ENCODE measurements around the gene SNX25.

DNA sequence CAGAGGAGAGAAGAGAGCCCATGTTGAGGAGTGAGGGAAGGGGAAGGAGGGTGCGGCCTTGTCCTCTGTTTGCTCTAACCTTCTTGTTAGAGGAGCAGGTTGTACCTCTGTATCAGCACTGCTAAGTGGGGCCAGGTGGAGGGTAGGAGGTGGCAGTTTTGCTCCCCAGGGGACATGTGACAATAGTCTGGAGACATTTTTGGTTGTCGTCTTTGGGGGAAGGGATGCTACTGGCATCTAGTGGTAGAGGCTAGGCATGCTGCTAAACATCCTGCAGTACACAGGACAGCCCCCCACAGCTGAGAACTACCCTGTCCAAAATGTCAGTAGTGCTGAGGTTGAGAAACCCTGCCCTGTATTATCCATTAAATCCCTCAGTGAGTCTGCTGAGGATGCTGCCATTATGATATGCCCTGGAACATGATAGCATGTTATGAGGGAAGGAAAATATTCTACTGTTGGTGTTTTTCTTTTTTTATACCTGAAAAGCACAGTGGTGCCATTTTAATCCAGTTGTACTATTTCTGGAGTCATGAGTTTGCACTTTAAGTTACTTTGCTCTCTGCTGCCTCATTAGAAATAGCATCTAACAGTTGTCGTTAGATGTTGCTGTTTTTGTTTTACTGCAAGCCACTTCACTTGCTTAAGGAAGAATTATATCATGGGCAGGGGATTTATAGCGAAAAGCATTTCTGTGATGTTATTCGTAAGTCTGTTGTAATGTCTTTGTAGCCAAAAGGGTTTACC lies 95.7 kb downstream of the SNX25 start:
- TF ChIP-seq, protein P1, sequence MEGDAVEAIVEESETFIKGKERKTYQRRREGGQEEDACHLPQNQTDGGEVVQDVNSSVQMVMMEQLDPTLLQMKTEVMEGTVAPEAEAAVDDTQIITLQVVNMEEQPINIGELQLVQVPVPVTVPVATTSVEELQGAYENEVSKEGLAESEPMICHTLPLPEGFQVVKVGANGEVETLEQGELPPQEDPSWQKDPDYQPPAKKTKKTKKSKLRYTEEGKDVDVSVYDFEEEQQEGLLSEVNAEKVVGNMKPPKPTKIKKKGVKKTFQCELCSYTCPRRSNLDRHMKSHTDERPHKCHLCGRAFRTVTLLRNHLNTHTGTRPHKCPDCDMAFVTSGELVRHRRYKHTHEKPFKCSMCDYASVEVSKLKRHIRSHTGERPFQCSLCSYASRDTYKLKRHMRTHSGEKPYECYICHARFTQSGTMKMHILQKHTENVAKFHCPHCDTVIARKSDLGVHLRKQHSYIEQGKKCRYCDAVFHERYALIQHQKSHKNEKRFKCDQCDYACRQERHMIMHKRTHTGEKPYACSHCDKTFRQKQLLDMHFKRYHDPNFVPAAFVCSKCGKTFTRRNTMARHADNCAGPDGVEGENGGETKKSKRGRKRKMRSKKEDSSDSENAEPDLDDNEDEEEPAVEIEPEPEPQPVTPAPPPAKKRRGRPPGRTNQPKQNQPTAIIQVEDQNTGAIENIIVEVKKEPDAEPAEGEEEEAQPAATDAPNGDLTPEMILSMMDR (conservative IDR thresholded peaks at IDR 0.05 in 1 of 2, IDR thresholded peaks at IDR 0.05 in 1 of 2; ENCODE audit: low read depth in 1 of 2, low read length in 2 of 2) = peak; percentile 46 to 69
- no peak for TF ChIP-seq EZH2 (IDR thresholded peaks at IDR 0.05; ENCODE audit: low read length, missing control alignments)
